Astrocyte (in vitro differentiated cells and primary cell): ENCODE results near the gene NRIP2. TPM values are rescaled to one million over a fixed set of nuclear protein-coding genes. Genes with fewer than 3 reads are reported as not detected.

ENCODE experiments used
- DNase-seq: peaks from one replicate; pipeline ENCODE4 v3.0.0-alpha.2; 2010; ENCODE audit warnings: low read depth
- FAIRE-seq: peaks from 2 replicates; lab custom pipeline; 2011; peaks lifted over from hg19 to GRCh38; lab: Jason Lieb, UNC
- H2AFZ ChIP-seq: 2 replicates; pipeline ENCODE4 v1.6.0; 2012; ENCODE audit warnings: low read depth, low read length, inconsistent platforms
- H3K27ac ChIP-seq: 2 replicates; pipeline ENCODE4 v1.5.1; 2011; ENCODE audit warnings: low read depth, low read length, inconsistent platforms
- H3K27me3 ChIP-seq: 2 replicates; pipeline ENCODE4 v1.6.0; 2011; ENCODE audit warnings: low read length, inconsistent platforms; ENCODE audit not compliant: insufficient read depth
- H3K36me3 ChIP-seq: 2 replicates; pipeline ENCODE4 v1.5.1; 2011; ENCODE audit warnings: low read length, inconsistent platforms; ENCODE audit not compliant: insufficient read depth
- H3K4me1 ChIP-seq: 2 replicates; pipeline ENCODE4 v1.5.1; 2011; ENCODE audit warnings: low read length, inconsistent platforms; ENCODE audit not compliant: insufficient read depth
- H3K4me2 ChIP-seq: 2 replicates; pipeline ENCODE4 v1.6.0; 2012; ENCODE audit warnings: low read length, inconsistent platforms
- H3K4me3 ChIP-seq: 2 replicates; pipeline ENCODE4 v1.5.1; 2011; ENCODE audit warnings: low read depth, mild to moderate bottlenecking, low read length, inconsistent platforms; ENCODE audit not compliant: insufficient read depth
- H3K79me2 ChIP-seq: 2 replicates; pipeline ENCODE4 v1.6.0; 2012; ENCODE audit warnings: mild to moderate bottlenecking, low read length, inconsistent platforms; ENCODE audit not compliant: insufficient read depth
- H3K9ac ChIP-seq: 2 replicates; pipeline ENCODE4 v1.6.0; 2012; ENCODE audit warnings: mild to moderate bottlenecking, low read length, inconsistent platforms
- H3K9me3 ChIP-seq: 2 replicates; pipeline ENCODE4 v1.5.1; 2012; ENCODE audit warnings: low read depth, mild to moderate bottlenecking, low read length, inconsistent platforms; ENCODE audit not compliant: insufficient read depth
- H4K20me1 ChIP-seq: 2 replicates; pipeline ENCODE4 v1.6.0; 2012; ENCODE audit warnings: low read length, inconsistent platforms; ENCODE audit not compliant: insufficient read depth
- H3K27ac Mint-ChIP-seq: one replicate; pipeline ENCODE4 v1.8.0; 2021; ENCODE audit warnings: mild to moderate bottlenecking, mixed read lengths; ENCODE audit not compliant: unreplicated experiment
- H3K27me3 Mint-ChIP-seq: one replicate; pipeline ENCODE4 v1.8.0; 2021; ENCODE audit warnings: low read depth, mixed read lengths; ENCODE audit not compliant: unreplicated experiment
- H3K36me3 Mint-ChIP-seq: one replicate; pipeline ENCODE4 v1.8.0; 2021; ENCODE audit warnings: low read depth, mixed read lengths; ENCODE audit not compliant: unreplicated experiment
- H3K4me1 Mint-ChIP-seq: one replicate; pipeline ENCODE4 v1.8.0; 2021; ENCODE audit warnings: low read depth, mixed read lengths; ENCODE audit not compliant: unreplicated experiment
- H3K4me3 Mint-ChIP-seq: one replicate; pipeline ENCODE4 v1.8.0; 2021; ENCODE audit warnings: mild to moderate bottlenecking, moderate library complexity, mixed read lengths; ENCODE audit not compliant: unreplicated experiment
- H3K9me3 Mint-ChIP-seq: one replicate; pipeline ENCODE4 v1.8.0; 2021; ENCODE audit warnings: mild to moderate bottlenecking, mixed read lengths; ENCODE audit not compliant: unreplicated experiment
- EZH2 ChIP-seq: IDR thresholded peaks from 2 replicates; pipeline ENCODE4 v1.6.1; 2012; ENCODE audit warnings: mild to moderate bottlenecking, low read length, inconsistent platforms; ENCODE audit not compliant: insufficient read depth
- total RNA-seq: library from RNA; stranded (reverse); gene quantifications from 2 replicates; pipeline ENCODE4 v1.2.1, GENCODE V29; 2021
- TF ChIP-seq, protein P1 (sequence below): IDR thresholded peaks from 2 replicates; pipeline ENCODE4 v1.5.1; 2011; ENCODE audit warnings: low read depth, mild to moderate bottlenecking, inconsistent platforms, low read length, moderate library complexity; ENCODE audit not compliant: insufficient read depth

NRIP2 gene
- total RNA-seq, 1 donor from 2014 or later, result not detected

DNA sequence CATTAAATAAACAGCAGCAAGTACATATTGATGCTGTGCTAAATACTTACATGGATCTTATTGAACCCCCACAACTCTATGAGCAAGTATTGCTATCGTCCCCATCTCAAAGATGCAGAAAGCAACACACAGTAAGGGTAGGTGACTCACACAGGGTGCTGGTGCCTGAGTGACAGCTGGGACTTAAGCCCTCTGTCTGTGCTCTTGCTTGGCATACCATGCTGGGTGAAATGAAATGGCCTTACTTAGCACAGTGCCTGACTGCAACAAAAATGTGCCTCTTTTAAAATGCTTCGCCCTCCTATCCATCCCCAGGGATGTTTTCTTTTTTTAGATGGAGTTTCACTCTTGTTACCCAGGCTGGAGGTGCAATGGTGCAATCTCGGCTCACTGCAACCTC is 21.2 kb upstream of the NRIP2 start:
- Histone ChIP-seq H3K9ac (no peak overlapping the region), H2AFZ (no peak overlapping the region), H3K27me3 (no peaks in the 10 kb centered on the region), H3K9me3 (no peaks in the 10 kb centered on the region), H3K4me2 (no peak overlapping the region), H3K4me1 (no peaks in the 10 kb centered on the region), H3K27ac (no peak overlapping the region), H3K36me3 (peaks cover 6% of the 10 kb centered on the region), H3K79me2 (no peaks in the 10 kb centered on the region), H4K20me1 (no peaks in the 10 kb centered on the region), H3K4me3 (no peak overlapping the region)
- FAIRE-seq (no peak), DNase-seq (no peak)
- no peaks in the 10 kb centered on the region for H3K9me3 Mint-ChIP-seq
- peaks cover 4% of the 10 kb centered on the region for H3K36me3 Mint-ChIP-seq
- no peak overlapping the region for H3K4me3 Mint-ChIP-seq
- TF ChIP-seq, protein P1, sequence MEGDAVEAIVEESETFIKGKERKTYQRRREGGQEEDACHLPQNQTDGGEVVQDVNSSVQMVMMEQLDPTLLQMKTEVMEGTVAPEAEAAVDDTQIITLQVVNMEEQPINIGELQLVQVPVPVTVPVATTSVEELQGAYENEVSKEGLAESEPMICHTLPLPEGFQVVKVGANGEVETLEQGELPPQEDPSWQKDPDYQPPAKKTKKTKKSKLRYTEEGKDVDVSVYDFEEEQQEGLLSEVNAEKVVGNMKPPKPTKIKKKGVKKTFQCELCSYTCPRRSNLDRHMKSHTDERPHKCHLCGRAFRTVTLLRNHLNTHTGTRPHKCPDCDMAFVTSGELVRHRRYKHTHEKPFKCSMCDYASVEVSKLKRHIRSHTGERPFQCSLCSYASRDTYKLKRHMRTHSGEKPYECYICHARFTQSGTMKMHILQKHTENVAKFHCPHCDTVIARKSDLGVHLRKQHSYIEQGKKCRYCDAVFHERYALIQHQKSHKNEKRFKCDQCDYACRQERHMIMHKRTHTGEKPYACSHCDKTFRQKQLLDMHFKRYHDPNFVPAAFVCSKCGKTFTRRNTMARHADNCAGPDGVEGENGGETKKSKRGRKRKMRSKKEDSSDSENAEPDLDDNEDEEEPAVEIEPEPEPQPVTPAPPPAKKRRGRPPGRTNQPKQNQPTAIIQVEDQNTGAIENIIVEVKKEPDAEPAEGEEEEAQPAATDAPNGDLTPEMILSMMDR, result no peak
- TF ChIP-seq EZH2, result no peak
- peaks cover 2% of the 10 kb centered on the region for H3K27me3 Mint-ChIP-seq
- H3K27ac Mint-ChIP-seq, result peak overlapping the region; percentile 42
- peaks cover 2% of the 10 kb centered on the region for H3K4me1 Mint-ChIP-seq

DNA sequence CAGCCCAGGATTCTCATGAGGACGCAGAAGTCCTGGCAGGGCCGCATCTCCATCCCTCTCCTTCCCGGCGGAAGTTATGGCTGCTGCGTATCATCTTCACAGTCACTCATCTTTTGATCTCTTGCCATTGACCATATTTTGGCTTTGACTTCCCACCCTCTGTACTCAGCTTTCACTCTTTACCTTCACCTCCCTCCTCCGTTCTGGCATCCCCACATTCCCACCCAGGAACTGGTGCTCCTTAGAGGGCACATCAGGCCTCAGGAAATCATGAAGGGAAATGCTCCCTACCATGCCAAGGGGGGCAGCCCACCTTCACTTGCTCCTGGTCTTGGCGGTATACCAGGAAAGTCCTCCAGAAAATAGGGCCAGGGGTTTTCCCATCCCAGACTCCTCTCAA is 20.7 kb upstream of the NRIP2 start:
- TF ChIP-seq, protein P1, result no peak
- TF ChIP-seq EZH2, result no peak
- FAIRE-seq (no peak), DNase-seq (no peak)
- Mint-ChIP-seq H3K27ac (no peak overlapping the region), H3K4me3 (no peak overlapping the region), H3K36me3 (peaks cover 4% of the 10 kb centered on the region), H3K9me3 (no peaks in the 10 kb centered on the region), H3K27me3 (peaks cover 2% of the 10 kb centered on the region), H3K4me1 (peaks cover 2% of the 10 kb centered on the region)
- Histone ChIP-seq H3K9me3 (no peaks in the 10 kb centered on the region), H3K4me1 (no peaks in the 10 kb centered on the region), H3K79me2 (no peaks in the 10 kb centered on the region), H3K4me3 (no peak overlapping the region), H3K36me3 (peaks cover 6% of the 10 kb centered on the region), H3K4me2 (no peak overlapping the region), H3K27ac (no peak overlapping the region), H3K9ac (no peak overlapping the region), H4K20me1 (no peaks in the 10 kb centered on the region), H2AFZ (no peak overlapping the region), H3K27me3 (no peaks in the 10 kb centered on the region)

DNA sequence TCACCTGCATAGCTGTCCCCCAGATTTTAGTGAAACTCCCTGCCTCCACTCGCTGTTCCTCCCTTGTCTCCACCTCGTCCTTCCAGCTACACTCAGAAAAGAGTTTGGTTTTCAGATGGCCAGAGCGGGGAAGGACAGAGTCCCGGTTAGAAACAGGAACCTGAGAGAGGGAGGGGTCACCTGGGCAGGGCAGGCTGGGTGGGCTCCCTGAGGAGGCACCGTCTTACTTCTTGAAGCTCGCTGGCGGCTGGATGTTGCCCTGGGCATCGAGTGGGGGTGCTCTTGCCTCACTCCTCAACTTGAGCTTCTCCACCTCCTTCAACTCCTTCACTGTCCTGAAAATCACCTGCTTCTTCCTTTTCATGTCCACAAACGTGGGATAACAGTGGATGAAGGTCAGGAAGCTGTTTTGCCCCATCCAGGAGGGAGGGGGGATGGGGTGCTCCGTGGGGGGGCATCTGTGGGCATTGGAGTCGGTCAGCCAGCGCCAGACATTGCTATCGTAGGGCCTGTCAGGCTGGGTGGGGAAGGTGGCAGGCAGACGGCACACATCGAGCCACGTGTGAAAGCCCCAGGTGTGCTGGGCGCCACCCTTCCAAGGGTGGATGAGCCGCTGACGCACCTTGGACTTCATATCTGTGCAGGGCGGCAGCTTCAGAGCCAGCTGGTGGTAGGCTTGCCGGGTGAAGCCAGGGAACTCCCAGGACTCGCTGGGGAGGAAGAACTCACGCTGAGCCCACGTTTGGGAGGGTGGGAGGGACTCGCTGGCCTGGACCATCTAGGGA is 20.0 kb upstream of the NRIP2 start:
- H3K27me3 Mint-ChIP-seq, result peaks cover 2% of the 10 kb centered on the region
- no peaks in the 10 kb centered on the region for H3K9me3 Mint-ChIP-seq
- H3K9ac ChIP-seq, result no peak overlapping the region
- H3K27ac Mint-ChIP-seq, result no peak overlapping the region
- no peaks in the 10 kb centered on the region for H3K79me2 ChIP-seq
- FAIRE-seq (no peak), DNase-seq (no peak)
- H3K4me3 Mint-ChIP-seq, result no peak overlapping the region
- H3K4me3 ChIP-seq, result no peak overlapping the region
- no peak for TF ChIP-seq EZH2
- TF ChIP-seq, protein P1, result no peak
- no peak overlapping the region for H2AFZ ChIP-seq
- no peaks in the 10 kb centered on the region for H4K20me1 ChIP-seq
- H3K4me2 ChIP-seq, result no peak overlapping the region
- H3K36me3 Mint-ChIP-seq, result peaks cover 4% of the 10 kb centered on the region
- no peak overlapping the region for H3K27ac ChIP-seq
- no peaks in the 10 kb centered on the region for H3K27me3 ChIP-seq
- H3K4me1 Mint-ChIP-seq, result peaks cover 4% of the 10 kb centered on the region
- no peaks in the 10 kb centered on the region for H3K9me3 ChIP-seq
- peaks cover 6% of the 10 kb centered on the region for H3K36me3 ChIP-seq
- H3K4me1 ChIP-seq, result peaks cover 3% of the 10 kb centered on the region
